ENCODE measurements around the gene ALG11.

The ALG11 gene

DNA sequence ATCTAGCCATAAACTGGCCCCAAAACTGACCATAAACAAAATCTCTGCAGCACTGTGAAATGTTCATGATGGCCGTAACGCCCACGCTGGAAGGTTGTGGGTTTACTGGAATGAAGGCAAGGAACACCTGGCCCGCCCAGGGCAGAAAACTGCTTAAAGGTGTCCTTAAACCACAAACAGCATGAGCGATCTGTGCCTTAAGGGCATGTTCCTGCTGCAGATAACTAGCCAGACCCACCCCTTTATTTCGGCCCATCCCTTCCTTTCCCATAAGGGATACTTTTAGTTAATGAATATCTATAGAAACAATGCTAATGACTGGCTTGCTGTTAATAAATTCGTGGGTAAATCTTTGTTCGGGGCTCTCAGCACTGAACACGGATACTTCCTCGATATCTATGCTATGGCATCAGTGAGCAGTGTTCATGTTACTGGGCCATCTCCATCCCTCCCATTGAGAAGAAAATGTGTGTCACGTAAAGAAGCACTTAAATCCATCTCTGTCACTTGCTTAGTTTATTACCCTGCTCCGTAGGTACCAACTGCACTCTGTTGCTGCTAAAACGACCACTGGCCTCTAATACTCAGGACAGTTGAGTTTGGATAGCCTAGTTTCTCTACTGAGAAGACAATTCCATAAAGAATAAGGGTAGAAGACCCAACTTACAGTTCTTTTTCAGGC, 6.2 kb upstream of the ALG11 start:
- TF ChIP-seq SIN3A (IDR thresholded peaks at IDR 0.05; ENCODE audit: borderline replicate concordance, insufficient read depth, low read length) (no peak), TAF1 (IDR thresholded peaks at IDR 0.05; ENCODE audit: borderline replicate concordance, insufficient read depth, low read length) (no peak), FOXP2 (optimal IDR thresholded peaks at IDR 0.05; ENCODE audit: borderline replicate concordance, extremely low read depth, extremely low read length, insufficient read depth) (no peak), POLR2AphosphoS5 (IDR thresholded peaks at IDR 0.05; ENCODE audit: low read depth, low read length) (no peak), REST (IDR thresholded peaks at IDR 0.05; ENCODE audit: insufficient read depth in 1 of 2, low read depth in 2 of 2, low read length in 2 of 2) (no peak)

DNA sequence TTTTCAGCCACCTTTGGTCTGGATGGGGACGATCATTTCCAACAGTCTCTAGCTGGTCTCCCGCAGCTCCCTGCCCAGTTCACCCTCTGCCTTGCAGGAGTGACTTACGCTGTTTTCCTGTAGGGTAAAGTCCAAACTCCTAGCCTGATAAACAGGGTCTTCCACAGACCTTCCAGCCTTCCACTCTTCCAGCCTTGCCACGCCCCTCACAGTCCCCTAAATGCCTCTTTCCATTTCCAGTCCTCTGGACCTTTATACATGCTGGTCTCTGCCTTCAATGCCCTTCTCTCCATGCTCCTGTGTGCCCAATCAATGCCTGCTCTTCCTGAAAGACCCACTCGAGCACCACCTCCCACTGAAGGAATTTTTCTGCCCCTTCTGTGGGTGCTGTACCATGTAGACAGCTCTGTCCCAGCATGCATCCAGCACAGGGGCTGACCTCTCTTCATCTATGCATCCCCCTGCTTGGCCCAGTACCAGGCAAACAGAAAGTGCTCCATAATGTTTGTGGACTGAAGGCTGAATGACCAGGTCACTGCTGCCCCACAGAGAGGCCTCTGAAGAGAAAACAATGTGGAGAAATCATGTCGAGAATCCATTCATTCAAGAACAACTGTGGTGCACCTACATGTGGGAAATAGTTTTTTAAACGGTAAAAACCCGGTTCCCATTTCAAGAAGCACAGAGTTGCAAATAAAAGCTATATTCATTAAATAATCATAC, 5.5 kb upstream of the ALG11 start:
- no peak for TF ChIP-seq SIN3A (IDR thresholded peaks at IDR 0.05; ENCODE audit: borderline replicate concordance, insufficient read depth, low read length)

DNA sequence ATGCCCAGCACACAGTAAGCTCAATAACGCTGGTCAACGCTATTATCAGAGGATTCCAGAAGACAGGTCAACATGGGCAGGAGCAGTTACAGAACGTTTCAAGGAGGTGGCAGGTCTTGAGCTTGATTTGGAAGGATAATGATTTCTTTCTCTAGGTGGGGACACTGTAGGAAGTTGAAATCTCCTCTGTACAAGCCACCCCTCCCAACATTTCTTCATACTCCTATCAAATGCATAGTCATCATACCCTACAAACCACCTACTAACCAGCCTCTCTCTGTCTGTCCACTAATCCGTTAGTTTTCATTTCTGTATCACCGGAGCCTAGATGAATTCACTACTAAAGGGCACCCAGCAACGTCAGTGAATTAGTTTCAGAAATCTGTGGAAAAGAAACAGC, 2.3 kb upstream of the ALG11 start:
- TF ChIP-seq POLR2AphosphoS5 (IDR thresholded peaks at IDR 0.05; ENCODE audit: low read depth, low read length) (no peak), SIN3A (IDR thresholded peaks at IDR 0.05; ENCODE audit: borderline replicate concordance, insufficient read depth, low read length) (no peak), FOXP2 (optimal IDR thresholded peaks at IDR 0.05; ENCODE audit: borderline replicate concordance, extremely low read depth, extremely low read length, insufficient read depth) (no peak), TAF1 (IDR thresholded peaks at IDR 0.05; ENCODE audit: borderline replicate concordance, insufficient read depth, low read length) (no peak), REST (IDR thresholded peaks at IDR 0.05; ENCODE audit: insufficient read depth in 1 of 2, low read depth in 2 of 2, low read length in 2 of 2) (no peak)

GRCh38 chr13:52010890-52011631, 1.1 kb upstream of the ALG11 start, which contains the start of gene ATP7B:
Gene ATP7B, minus strand, starts transcription at chr13:52011450. Its CDS starts 113 bp downstream, at chr13:52011337.
- TF ChIP-seq REST (IDR thresholded peaks at IDR 0.05; ENCODE audit: insufficient read depth in 1 of 2, low read depth in 2 of 2, low read length in 2 of 2) (no peak), FOXP2 (optimal IDR thresholded peaks at IDR 0.05; ENCODE audit: borderline replicate concordance, extremely low read depth, extremely low read length, insufficient read depth) (no peak), TAF1 (IDR thresholded peaks at IDR 0.05; ENCODE audit: borderline replicate concordance, insufficient read depth, low read length) (no peak), SIN3A (IDR thresholded peaks at IDR 0.05; ENCODE audit: borderline replicate concordance, insufficient read depth, low read length) (no peak), POLR2AphosphoS5 (IDR thresholded peaks at IDR 0.05; ENCODE audit: low read depth, low read length) (no peak; the same call in 1 of the 2 replicates)

DNA sequence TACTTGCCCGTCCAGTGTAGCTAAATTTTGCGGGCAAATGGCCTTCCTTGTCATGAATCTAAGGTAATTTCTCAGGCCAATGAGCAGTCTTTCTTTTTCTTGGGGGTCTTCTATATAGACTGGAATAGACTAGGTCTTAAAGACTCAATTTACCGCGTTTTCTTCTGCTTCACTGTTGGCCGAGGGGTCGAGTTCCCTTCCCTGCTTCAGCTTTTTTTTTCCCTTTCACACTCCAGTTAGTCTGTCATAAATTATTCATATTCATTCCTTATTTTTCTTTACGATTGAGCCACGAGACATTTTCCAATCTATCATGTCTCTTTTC, 276 bp downstream of the ALG11 start:
- TF ChIP-seq SIN3A (IDR thresholded peaks at IDR 0.05; ENCODE audit: borderline replicate concordance, insufficient read depth, low read length) (no peak), FOXP2 (optimal IDR thresholded peaks at IDR 0.05; ENCODE audit: borderline replicate concordance, extremely low read depth, extremely low read length, insufficient read depth) (no peak), POLR2AphosphoS5 (IDR thresholded peaks at IDR 0.05; ENCODE audit: low read depth, low read length) (no peak), TAF1 (IDR thresholded peaks at IDR 0.05; ENCODE audit: borderline replicate concordance, insufficient read depth, low read length) (no peak), REST (IDR thresholded peaks at IDR 0.05; ENCODE audit: insufficient read depth in 1 of 2, low read depth in 2 of 2, low read length in 2 of 2) (no peak)
